HL-60 (cell line): ENCODE results near the gene COG6.

Experiments used
- DNase-seq, 2 experiments: peaks; one replicate each; pipeline ENCODE4 v3.0.0-alpha.2; 2010 to 2020; ENCODE audit warnings: low read depth in 1 of 2, low spot score in 1 of 2
- H3K27ac ChIP-seq: fragments of 250-450 bp; sonication (Bioruptor Pico); replicated peaks from 2 replicates; pipeline ENCODE4 v1.5.1; 2020; ENCODE audit warnings: mild to moderate bottlenecking, moderate library complexity
- H3K27me3 ChIP-seq: fragments of 250-450 bp; sonication (Bioruptor Pico); 2 replicates; pipeline ENCODE4 v1.5.1; 2021; ENCODE audit warnings: mild to moderate bottlenecking, moderate library complexity; ENCODE audit not compliant: insufficient read depth, poor library complexity, severe bottlenecking
- H3K4me3 ChIP-seq: replicated peaks from 2 replicates; pipeline ENCODE4 v1.5.1; 2011; ENCODE audit warnings: mild to moderate bottlenecking, control low read depth, low read length; ENCODE audit not compliant: insufficient read depth
- GABPA ChIP-seq: IDR thresholded peaks from 2 replicates; pipeline ENCODE4 v1.6.1; 2012; ENCODE audit warnings: low read depth
- POLR2AphosphoS5 ChIP-seq: IDR thresholded peaks from 2 replicates; pipeline ENCODE4 v1.6.1; 2012; ENCODE audit warnings: low read depth
- SPI1 ChIP-seq: IDR thresholded peaks from 2 replicates; pipeline ENCODE4 v1.6.1; 2012; ENCODE audit warnings: low read depth, mild to moderate bottlenecking, borderline replicate concordance
- TF ChIP-seq, protein P1 (sequence below): IDR thresholded peaks from one replicate; pipeline ENCODE4 v1.5.1; 2011; ENCODE audit warnings: low read length, control low read depth, inconsistent platforms; ENCODE audit not compliant: insufficient read depth
- TF ChIP-seq, protein P2 (sequence below): IDR thresholded peaks from 2 replicates; pipeline ENCODE4 v1.6.1; 2012; ENCODE audit warnings: low read depth; ENCODE audit not compliant: insufficient replicate concordance

Gene COG6

DNA sequence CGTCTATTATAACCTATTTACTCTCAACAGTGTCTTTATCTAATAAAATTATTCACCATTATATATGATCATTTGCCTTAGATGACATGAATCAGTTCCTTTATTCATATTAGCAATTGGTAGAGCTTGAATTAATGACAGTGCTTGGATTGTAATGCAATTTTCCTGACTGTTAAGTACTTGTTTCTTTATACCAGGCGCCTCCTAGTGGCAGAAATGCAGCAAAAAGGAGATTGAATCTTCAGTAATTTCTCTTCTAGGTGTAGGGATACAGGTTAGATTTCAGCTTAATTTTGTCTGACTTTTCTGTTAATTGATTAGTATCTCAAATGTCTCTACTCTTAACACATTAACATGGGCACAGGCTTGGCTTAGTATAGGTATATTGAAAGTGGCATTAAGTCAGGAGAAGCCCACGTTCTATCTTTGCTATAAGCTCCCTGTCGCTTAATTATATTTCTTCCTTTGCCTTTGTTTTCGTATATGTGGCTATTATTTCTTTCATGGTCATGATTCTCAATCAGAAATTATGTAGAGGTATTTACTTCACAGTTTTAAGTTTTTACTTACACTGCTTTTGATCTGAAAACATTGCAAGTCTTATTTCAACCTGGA, 43.3 kb upstream of the COG6 start:
- peak; percentile 16 to 64 for DNase-seq
- no peak overlapping the region for H3K27ac ChIP-seq
- H3K27me3 ChIP-seq: no peaks in the 10 kb centered on the region
- TF ChIP-seq POLR2AphosphoS5: no peak
- TF ChIP-seq, protein P1, sequence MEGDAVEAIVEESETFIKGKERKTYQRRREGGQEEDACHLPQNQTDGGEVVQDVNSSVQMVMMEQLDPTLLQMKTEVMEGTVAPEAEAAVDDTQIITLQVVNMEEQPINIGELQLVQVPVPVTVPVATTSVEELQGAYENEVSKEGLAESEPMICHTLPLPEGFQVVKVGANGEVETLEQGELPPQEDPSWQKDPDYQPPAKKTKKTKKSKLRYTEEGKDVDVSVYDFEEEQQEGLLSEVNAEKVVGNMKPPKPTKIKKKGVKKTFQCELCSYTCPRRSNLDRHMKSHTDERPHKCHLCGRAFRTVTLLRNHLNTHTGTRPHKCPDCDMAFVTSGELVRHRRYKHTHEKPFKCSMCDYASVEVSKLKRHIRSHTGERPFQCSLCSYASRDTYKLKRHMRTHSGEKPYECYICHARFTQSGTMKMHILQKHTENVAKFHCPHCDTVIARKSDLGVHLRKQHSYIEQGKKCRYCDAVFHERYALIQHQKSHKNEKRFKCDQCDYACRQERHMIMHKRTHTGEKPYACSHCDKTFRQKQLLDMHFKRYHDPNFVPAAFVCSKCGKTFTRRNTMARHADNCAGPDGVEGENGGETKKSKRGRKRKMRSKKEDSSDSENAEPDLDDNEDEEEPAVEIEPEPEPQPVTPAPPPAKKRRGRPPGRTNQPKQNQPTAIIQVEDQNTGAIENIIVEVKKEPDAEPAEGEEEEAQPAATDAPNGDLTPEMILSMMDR: peak; percentile 78
- H3K4me3 ChIP-seq: no peak overlapping the region

DNA sequence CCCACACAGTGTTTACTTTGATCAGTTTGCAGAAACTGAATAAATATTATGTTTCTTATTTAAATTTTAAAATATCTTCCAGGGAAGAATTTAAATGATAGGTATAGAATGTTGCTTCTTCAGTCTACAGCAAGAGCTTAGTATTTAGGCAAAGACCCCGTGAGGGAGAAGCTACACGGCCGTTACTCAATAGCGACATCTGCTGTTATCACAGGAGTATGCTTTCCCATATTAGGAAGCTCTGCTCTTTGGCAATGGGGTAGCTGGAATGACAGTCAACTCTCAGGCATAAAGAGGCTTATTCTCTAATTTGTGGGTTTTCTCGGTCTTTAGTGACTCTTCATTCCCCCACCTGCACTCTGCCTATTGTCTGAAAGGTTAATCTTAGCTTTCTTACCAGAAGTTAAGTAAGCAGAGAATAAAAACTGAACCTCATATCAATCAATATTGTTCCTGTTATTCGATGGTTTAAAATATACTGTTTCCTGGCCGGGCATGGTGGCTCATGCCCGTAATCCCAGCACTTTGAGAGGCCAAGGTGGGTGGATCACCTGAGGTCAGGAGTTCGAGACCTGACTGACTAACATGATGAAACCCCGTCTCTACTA, 39.3 kb upstream of the COG6 start:
- TF ChIP-seq, protein P1: peak; percentile 83
- TF ChIP-seq, protein P2, sequence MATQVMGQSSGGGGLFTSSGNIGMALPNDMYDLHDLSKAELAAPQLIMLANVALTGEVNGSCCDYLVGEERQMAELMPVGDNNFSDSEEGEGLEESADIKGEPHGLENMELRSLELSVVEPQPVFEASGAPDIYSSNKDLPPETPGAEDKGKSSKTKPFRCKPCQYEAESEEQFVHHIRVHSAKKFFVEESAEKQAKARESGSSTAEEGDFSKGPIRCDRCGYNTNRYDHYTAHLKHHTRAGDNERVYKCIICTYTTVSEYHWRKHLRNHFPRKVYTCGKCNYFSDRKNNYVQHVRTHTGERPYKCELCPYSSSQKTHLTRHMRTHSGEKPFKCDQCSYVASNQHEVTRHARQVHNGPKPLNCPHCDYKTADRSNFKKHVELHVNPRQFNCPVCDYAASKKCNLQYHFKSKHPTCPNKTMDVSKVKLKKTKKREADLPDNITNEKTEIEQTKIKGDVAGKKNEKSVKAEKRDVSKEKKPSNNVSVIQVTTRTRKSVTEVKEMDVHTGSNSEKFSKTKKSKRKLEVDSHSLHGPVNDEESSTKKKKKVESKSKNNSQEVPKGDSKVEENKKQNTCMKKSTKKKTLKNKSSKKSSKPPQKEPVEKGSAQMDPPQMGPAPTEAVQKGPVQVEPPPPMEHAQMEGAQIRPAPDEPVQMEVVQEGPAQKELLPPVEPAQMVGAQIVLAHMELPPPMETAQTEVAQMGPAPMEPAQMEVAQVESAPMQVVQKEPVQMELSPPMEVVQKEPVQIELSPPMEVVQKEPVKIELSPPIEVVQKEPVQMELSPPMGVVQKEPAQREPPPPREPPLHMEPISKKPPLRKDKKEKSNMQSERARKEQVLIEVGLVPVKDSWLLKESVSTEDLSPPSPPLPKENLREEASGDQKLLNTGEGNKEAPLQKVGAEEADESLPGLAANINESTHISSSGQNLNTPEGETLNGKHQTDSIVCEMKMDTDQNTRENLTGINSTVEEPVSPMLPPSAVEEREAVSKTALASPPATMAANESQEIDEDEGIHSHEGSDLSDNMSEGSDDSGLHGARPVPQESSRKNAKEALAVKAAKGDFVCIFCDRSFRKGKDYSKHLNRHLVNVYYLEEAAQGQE: no peak
- no peak for TF ChIP-seq GABPA
- no peaks in the 10 kb centered on the region for H3K27me3 ChIP-seq
- no peak overlapping the region for H3K4me3 ChIP-seq
- peak; percentile 25 to 62 for DNase-seq
- H3K27ac ChIP-seq: no peak overlapping the region

DNA sequence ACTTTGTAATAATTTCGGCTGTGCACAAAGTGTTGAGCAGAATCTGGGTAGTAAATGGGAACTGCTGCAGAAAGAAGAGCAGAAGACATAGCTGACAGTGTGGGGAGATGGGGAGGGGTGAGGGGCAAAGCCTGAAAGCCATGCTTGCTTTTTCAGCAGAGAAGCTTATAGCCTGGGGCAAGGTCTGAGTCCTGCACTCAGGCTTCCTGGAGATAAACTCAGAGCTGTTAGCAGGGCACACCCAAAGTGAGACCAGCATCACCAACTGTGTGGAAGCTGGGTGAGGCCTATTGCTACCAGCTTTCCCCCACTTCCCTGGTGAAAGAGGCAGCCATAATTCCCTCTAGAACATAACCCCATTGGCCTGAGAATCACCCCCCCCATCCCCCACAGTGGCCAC, 36.9 kb upstream of the COG6 start:
- no peak overlapping the region for H3K27ac ChIP-seq
- no peaks in the 10 kb centered on the region for H3K27me3 ChIP-seq
- TF ChIP-seq, protein P2: no peak
- TF ChIP-seq, protein P1: no peak
- TF ChIP-seq SPI1 (no peak), GABPA (no peak), POLR2AphosphoS5 (no peak)
- H3K4me3 ChIP-seq: no peak overlapping the region
- no peak for DNase-seq

DNA sequence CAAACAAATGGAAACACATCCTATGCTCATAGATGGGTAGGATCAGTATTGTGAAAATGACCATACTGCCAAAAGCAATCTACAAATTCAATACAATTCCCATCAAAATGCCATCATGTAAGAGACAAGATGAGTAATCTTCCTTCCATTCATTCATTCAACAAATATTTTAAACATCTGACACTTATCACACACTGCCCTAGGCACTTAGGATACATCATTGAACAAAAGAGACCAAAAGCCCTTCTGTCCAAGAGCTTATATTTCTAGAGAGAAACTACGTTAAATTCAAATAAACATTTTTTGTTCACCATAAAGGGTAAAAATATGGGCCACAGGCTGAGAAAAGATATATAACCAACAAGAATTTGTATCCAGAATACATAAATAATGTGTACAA, 32.0 kb upstream of the COG6 start:
- no peak for TF ChIP-seq GABPA
- TF ChIP-seq SPI1: no peak
- TF ChIP-seq, protein P1: no peak
- TF ChIP-seq, protein P2: no peak
- no peak for TF ChIP-seq POLR2AphosphoS5
- no peak for DNase-seq
- Histone ChIP-seq H3K4me3 (no peak overlapping the region), H3K27me3 (no peaks in the 10 kb centered on the region), H3K27ac (no peak overlapping the region)
